ENCODE results near the gene FOSL2.
"Not testable (repeated sequence)": the region's sequence is repeated elsewhere in the genome, so short reads cannot be mapped to it uniquely, and the experiment has no call there.

The FOSL2 gene

DNA sequence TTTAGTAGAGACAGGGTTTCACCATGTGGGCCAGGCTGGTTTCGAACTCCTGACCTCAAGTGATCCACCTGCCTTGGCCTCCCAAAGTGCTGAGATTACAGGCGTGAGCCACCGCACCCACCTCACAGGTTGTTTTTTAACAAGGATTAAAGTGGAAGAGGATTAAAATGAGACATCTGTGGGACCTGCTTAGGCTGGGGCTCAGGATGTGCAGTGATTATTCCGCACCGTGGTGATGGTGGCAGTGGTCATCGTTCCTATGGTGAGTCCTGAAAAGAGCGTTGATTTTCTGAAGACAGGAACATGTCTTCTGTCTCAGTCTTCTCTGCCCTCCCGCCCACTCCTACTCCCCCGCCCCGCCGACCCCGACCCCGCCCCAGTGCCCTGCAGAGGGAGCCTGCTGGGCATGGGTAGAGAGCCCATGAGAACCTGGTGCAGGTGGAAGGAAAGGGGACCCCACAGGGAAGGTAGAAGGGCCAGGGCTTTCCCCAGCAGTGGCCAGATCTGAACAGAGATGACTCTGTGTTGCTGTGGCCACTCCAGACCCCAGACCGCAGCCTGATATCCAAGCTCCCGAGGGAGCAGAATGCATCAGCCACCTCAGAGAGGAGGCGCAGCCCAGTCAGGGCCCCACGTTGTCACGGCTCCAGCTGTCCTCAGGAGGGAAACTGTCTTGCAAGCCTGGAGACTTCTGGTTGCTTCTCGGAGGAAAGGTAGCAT lies 34.5 kb upstream of the FOSL2 start:
- DNase-seq = no peak

DNA sequence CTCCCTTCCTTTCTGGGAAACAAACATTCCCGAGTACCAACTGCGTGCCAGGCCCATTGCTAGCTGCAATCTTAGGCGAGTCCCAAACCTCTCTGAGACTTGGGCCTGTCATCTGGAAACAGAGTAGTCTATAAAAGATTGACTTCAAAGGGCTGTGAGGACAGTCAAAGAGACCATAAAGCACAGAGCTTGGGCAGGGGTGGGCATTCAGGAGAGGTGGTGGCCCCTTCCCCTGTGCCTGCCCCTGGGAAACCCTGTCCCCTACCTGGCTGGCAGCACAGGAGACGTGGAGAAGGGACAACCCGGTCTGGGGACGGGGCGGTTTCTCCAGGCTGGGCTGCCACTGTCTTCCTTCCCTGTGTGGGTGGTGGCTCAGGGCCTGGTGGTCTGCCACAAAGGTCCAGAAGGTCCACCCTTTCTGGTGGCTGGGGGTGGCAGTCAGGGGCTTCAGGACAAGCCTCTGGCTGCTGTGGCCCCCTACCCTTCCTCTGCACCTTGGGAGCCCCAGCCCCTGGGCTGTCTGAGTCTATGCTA lies 33.9 kb upstream of the FOSL2 start:
- DNase-seq = no peak

DNA sequence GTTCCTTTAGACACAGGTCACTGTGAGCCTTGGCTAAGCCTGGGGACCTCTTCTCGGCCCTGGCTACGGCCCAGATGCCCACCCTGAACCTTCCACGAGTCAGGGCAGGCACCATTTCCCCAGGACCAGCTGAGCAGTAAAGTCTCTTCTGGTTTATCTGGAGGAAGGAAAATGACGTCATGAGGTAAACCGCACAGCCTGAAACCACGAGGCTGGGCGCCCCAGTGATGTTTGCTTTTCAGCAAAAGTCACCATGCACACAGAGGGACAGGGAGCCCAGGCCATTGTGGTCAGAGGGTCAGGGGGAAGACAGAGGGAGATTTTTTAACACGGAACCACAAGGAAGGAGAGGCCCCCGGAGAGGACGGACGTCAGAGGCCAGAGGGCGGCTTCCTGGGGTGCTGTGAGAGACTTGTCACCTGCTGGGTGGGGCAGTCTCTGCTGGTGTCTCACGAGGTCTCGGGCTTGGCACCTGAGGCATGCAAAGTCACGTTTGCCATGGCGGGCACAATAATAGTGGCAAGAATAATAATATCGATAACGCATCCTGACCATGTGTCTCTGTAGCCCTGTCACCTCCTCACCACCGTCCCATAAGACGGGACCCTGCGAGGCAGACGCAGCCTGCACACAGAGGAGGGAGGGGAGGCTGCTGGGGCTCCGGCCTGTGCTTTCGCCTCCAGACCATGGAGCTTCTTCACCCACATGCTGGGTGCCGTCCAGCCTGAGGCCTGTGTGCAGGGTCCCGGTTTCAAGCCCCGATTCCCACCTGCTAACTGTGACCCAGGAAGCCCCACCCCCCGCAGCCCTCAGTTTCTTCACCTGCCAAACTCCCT lies 33.2 kb upstream of the FOSL2 start:
- DNase-seq = no peak

DNA sequence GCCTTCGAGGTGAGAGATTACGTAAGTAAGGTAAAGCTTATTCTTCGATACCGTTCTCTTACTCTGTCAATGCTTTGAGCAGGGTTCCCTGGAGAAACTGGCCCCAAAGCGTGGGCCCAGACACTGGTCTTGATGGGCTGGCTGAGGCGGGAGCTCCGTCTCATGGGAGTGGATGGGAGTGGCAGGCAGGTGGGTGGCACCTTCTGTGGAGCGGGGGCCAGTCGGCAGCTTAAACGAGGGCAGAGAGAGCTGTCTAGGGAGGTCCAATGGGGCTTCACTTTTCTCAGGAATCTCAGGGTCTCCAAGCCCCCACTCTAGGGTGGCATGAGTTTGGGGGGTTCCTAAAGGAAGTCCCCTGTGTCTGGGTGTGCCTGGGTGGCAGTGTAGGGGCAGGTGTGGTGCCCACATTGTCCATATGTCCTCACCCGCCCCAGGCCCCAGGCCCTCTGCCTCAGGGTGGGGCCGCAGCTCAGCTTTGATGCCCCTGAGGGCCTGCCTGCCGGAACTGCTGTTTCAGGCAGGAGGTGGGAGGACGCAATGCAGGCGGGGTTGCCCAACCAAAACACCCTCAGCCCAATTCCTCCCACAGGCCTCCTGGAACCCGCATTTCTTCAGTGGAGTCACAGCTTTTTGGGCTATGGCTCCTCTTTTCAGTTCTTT lies 32.5 kb upstream of the FOSL2 start:
- DNase-seq = no peak

DNA sequence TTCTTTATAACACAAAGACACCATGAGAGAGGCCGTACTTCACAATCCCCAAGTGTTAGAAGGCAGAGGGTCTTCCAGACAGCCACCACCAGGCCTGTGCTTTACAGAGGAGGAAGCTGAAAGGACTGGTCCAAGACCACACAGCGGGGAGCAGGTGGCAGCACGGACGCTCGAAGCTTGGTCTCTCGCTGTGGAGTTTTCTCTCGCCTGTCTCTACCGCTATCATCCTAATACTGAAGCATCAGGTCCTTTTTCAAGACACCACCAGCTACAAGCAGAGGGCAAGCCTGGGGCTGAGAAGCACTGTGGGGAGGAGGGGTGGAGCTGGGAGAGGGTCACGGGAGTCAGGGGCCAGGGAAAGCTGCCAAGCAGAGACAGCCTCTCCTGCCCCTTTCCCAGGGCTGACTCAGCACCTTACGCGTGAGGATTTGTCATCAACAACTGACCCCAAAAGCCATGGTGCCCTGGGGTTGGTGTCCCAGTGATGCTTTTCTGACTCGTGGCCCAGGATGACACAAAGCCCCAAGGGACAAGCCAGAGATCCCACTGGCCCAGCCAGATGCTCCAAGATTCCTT lies 31.9 kb upstream of the FOSL2 start:
- DNase-seq = no peak

DNA sequence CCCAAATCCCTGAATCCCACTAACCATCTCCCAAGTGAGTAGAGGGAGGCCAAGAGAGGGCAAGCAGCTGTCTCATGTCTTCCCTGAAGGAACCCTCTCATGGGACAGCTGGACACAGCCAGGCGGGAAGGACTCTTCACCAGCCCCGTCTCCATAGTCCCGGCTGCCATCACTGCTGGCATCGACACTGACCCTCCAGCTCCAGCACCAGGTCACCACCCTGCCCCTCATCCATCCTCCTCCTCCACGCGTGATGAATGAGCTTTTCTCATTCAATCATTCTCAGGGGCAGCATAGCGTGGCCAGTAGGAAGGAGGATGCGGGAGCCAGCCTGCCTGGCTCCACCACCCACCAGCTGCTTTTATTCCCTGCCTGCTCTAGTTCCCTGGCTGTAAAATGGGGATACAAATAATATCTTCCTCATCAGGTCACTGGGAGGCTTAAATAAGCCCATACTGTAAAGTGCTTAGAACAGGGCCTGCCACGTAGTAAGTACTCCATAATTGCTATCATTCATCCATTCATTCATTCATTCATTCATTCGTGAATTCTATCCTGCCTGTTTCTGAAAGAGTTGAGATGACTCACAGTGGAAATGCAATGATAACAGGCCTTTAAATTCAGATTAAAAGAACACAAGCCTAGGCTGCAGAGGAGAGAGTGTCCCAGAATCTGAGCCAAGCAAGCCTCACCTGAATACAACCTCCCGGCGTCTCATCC lies 30.5 kb upstream of the FOSL2 start:
- DNase-seq = no peak

DNA sequence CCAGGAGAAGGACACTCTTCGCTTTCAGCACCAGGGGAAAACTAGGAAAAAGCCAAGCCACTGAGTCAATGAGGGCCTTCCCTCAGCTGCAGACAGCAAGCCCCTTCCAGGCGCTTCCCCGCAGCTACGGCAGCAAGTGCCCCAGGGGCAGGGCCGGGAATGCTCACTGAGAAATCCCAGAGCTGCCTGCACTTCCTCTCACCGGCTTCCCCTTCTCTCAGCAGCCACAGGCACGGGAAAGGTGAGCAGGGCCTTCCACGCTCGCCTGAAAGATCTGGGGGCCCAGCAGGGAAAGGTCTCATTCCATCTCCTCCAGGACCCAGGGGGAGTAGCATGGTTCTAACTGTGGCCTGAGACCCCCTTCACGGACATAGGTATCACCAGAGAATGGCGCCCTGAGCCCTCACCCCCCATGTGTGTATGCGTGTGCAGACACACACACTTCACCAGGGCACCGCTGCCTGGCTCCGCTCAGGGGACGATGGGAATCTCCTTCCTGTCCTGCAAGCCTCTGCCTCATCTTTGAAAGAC lies 29.6 kb upstream of the FOSL2 start:
- no peak for DNase-seq

DNA sequence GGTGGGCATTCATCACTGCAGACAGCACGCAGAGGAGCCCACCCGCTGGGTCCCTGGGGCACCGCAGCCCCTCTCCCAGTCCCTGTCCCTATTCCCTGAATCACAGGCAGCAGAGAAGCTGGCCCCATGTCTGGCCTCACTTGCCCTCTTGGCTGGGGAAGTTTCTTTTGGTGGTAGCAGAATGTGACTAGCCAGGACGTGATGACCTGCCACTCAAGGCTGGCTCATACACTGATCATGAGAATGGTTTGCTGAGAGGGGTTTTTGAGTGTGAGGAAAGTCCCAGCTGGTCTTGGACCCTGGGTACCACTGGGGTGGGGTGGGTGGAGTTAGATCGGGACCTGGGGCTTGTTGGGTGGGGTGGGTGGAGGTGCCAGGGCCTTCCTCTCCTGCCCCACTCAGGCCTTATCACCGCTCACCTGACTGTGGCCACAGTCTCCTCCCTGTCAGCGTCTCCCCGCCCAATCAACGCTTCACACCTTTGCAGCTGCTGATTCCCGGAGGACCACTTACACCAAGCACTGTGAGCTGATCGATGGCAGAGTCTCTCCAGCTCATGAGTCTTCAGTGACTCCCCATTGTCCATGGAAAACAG lies 28.9 kb upstream of the FOSL2 start:
- DNase-seq = no peak

DNA sequence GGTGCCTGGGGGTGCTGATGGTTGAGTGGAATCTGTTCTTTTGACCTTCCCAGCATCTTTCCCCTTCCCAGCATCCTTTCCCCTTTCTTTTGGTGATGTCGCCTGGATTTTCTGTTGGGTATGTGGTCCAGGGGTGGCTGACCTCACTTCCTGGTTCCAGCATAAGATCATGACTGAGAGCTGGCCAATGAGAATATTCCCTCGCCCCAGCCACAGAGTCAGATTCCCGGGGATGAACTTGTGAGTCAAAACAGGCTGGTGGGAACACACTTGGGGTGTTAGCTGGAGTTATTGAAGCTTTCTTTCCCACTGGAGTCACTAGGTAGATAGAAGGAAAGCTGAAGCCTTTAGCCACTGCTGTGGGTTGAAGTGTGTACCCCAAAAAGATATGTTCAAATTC lies 28.0 kb upstream of the FOSL2 start:
- no peak for DNase-seq

DNA sequence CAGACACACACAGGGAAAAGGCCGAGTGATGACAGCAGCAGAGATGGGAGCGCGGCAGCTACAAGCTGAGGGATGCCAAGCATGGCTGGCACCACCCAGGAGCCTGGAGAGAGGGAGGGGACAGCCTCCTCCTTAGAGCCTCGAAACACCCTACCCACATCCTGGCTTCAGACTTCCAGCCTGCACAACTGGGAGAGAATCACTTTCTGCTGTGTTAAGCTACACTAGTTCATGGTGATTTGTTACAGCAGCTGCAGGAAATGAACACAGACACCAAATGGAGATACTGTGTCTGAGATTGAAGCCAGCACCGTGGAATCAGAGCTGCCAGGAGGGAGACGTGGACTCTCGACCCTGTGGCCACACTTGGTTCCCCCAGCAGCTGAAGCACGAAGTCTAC lies 27.5 kb upstream of the FOSL2 start:
- DNase-seq = no peak

DNA sequence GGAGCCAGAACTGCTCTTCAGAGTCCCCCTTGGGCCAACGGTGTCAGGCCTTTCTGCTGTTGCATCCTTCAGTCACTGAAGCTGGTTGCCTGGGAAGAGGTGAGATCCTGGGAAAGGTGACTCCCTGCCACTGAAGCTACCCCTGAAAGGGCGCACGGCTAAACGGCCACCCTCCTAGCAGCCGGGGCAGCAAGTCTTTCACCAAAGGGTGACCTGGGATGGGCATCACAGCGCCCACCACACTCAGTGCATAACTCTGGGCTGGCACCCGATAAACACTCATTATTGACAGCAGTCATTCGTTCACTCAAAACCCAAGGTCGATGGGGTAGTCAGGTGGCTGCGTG lies 26.5 kb upstream of the FOSL2 start:
- DNase-seq = no peak

DNA sequence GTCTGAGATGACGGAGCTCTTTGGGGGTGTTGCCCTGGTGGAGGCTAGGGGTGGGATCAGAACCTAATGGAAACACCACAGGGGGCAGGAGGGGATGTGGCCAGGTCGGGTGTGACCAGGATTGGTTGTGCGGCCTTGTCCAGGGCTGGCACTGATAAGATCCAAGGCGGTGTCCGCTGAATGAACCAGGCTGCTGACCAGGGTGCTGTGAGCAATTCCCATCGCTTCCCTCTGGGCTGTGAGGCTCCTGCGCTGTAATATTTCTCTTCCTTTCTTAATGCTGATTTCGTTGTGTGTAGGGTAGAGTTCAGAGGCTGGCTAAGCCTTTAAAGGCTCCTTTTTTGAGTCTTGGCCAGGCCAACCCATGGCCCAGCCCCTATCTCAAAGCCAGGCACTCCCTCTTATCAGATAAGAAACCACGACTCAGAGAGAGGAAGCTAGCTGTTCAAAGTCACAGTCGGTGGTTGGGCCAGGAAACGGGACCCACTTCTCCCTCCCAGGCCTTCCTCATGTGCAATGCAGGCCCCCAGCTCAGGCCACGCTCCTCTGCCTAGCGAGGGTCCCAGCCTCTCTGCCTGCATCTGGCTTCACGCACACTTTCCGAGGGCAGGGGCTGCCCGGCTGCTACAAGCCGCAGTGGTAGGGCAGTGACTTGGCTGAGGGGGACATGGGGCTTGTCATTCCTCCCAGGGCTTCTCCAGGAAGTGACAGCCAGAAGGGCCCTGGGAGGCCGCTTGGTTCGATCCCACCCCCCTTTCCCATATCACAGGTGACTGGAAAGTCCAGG lies 26.0 kb upstream of the FOSL2 start:
- no peak for DNase-seq

DNA sequence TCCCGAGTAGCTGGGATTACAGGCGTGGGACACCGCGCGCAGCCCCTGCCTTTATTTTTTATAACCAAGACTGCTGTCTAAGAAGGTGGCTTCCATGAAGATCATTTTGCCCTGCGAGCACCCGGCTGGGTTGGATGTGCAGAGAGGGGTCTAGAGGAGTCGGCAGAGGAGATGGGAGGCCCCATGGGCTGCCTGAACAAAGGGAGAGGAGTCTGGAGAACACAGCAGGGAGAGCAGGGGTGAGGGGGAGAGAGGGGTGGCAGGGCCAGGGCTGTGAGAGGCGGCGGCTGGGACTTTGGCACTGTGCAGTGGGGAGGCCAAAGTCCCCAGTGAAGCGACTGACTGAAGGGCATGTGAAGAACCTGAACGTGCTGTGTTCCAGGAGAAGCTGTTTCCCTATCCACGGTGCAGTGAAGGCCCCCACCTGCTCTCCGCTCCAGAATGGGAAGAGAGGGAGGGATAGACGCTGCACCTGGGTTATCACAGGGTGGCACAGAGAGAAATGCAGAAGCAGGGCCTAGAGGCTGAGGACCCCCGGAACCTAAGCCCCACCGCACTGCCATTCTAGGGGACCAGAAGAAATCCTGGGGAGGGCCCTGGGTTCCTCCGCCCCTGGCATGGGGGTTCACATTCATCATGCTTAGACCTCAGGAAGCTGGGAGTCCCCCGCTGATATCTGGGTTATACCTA lies 24.8 kb upstream of the FOSL2 start:
- DNase-seq = no peak

DNA sequence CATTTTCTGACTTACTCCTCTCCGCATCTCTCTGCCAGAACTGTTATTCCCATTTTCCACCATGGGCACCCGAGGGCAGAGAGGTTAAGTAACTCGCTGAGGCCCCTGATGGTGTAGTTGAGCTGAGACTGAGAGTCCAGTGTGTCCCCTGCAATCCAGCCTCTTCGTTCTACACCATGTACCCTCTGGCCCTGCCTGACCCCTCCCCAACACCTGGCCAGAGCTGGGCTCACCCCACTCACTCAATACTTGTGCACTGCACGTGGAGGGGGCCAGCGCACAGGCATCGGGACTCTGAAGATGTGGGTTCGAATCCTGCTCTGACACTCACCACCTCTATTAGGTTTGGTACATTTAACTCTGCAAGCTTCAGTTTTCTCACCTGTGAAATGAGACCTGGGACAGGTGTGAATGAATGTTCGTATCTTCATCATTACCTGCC lies 24.3 kb upstream of the FOSL2 start:
- no peak for DNase-seq

DNA sequence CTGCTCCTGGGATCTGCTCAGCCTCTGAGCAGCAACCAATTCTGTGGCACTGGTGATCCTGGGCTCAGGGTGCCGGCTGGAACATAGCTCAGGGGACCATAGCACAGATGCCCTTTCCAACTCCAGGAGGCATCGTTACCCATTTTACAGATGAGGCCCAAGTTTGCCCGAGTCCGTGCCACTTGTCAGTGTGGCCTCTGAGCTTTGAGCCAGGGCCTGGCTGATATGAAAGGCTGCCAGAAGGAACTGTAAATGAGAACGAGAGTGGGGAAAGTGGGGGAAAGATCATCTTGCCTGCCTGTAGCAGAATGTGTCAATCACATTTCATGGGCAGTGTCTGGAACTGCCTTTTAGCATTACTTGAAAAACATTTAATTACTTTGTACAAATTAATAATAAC lies 23.3 kb upstream of the FOSL2 start:
- no peak for DNase-seq

DNA sequence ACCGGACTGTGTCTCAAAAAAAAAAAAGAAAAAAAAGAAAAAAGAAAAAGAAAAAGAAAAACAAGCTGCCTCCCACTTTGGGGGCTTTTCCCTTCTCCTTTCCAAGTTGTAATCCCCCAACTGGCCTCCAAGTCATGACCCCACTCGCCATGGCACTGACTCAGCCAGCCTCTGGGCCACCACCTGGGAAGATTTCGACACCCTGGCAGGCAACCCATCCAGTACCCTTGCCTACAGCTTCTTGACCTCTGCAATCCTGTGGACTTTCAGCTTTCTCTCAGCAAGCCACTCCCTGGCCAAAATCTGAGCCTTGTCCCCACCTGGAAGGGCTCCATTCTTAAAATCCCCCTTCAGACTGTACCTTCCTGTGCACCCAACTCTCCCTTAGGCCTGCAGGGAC lies 22.3 kb upstream of the FOSL2 start:
- DNase-seq = no peak

DNA sequence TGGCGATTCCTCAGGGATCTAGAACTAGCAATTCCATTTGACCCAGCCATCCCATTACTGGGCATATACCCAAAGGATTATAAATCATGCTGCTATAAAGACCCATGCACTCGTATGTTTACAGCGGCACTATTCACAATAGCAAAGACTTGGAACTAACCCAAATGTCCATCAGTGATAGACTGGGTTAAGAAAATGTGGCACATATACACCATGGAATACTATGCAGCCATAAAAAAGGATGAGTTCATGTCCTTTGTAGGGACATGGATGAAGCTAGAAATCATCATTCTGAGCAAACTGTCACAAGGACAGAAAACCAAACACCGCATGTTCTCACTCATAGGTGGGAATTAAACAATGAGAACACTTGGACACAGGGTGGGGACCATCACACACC lies 20.9 kb upstream of the FOSL2 start:
- DNase-seq = not testable (repeated sequence)

DNA sequence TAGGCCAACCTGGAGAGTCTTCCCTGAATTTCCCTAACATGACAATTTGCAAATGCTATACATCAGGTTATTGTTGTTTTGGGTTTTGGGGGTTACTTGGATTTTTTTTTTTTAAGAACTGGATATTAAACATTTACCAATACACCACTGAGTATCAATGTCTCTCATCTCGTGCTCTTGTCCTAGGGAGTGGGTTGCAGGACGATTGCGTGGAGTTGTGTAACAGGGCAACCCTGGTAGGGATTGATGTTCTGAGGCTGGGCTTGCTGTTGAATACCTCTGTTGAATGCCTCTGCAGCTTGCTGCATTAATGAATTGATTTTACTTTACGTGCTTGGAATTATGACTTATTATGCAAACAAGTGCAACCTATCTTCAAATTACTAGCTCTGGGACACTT lies 18.8 kb upstream of the FOSL2 start:
- DNase-seq = no peak

DNA sequence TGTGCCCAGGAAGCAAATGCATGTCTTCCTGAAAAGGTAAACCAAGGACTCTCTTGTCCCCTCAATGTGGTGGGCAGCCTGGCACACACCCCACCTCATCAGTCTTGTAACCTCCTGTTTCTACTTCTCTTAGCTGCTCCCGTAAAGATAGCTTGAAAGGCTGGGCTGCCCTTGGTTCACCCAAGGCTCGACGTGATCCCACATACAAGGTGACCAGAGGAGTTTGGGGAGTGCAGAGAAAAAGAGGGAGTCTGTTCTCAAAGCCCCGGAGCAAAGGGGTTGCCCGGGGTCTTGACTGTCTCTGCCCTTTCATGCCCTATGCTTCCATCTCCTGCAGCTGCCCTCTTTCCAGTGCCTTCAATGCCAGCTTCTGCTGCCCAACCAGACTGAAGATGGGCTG lies 18.3 kb upstream of the FOSL2 start:
- DNase-seq = no peak

DNA sequence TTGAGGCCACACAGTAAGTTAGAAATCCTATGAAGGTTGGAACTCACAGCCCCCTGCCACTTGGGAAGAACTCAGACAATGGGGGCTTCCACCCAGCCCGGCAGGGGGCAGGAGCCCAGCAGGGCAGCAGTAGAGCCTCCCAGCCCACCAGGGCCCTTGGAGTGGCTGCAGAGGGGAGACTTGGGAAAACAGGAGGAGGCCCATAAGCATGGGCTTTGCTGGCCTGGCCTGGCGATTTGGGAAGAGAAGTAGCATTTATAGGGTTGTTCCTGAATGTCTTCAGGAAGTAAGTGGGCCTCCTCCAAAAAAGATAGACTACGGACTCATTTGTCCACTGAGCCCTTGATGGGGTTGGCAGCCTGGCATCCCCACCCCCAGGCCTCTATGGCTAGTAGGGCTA lies 17.4 kb upstream of the FOSL2 start:
- DNase-seq = no peak
